Activated gamma-delta T cell treated with anti-CD3 and anti-CD28 coated beads, Interleukin-2, amount 50 U/mL, for 16 hours (primary cell): ENCODE measurements around the gene ACTMAP.

Source experiments
- DNase-seq: peaks from one replicate; pipeline ENCODE4 v3.0.0-alpha.2; 2020; ENCODE audit warnings: low read depth

The ACTMAP gene

DNA sequence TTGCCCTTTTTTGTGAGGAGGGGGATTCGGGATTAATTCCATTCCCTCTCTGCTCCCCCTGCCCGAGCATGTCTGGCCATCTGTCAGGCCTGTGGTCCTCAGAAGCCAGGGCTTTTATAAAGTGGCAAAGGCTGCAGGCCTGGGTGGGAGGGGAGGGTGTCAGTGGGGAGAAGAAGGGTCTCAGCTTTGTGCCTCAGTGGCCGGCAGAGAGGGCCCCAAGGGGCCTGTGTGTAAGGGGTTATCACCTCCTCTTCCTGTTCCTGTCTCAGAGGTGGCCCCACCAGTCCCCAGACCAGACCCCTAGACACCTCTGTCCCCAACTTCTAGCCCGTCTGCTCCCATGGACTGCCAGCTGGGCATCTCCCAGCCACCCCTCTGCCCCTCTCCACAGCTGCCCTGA is 56.4 kb downstream of the ACTMAP start:
- DNase-seq: no peak

DNA sequence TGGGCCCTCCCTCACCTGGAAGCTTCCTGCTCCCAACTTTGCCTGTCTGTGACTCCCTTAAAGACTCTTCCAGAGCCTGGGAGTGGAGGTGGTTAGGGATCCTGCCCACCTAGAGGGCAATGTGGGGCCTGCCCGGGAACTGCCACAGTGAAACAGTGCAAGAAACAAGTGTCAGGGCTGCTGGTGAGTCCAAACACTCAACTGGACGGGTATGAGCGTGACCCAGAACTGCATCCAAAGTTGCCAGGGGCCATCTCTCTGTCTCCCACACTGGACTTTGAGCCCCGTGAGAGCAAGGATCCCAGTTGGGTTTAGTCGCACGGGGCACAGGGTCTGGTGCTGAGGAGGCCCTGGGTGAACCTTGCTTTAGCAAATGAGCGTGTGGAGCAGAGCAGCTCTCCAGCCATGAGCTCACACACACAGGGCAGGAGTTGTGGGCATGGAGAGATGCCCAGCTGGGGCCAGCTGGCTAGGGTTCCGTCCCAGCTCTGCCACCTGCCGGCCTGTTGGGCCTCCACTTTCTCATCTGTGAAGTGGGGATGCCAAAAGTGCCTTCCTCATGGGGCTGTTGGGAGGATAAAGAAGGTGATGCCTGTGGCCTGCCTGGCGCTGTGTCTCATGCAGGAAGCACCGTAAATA is 57.0 kb downstream of the ACTMAP start:
- no peak for DNase-seq

DNA sequence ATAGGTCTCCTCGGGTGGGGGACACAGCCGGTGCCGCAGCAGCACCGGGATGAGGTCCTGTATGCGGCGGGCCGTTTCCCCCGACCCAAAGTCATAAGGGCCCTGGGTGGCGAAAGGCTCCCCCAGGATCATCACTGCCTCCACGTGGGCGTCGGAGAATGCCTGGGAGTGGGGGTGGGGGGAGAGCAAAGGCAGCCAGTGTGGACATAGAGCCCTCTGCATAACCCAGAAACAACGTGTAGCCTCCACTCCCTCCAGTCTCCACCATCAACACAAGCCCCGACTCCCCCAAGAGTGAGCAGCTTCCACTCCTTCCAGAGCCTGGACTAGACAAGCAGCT is 58.1 kb downstream of the ACTMAP start:
- DNase-seq: no peak

DNA sequence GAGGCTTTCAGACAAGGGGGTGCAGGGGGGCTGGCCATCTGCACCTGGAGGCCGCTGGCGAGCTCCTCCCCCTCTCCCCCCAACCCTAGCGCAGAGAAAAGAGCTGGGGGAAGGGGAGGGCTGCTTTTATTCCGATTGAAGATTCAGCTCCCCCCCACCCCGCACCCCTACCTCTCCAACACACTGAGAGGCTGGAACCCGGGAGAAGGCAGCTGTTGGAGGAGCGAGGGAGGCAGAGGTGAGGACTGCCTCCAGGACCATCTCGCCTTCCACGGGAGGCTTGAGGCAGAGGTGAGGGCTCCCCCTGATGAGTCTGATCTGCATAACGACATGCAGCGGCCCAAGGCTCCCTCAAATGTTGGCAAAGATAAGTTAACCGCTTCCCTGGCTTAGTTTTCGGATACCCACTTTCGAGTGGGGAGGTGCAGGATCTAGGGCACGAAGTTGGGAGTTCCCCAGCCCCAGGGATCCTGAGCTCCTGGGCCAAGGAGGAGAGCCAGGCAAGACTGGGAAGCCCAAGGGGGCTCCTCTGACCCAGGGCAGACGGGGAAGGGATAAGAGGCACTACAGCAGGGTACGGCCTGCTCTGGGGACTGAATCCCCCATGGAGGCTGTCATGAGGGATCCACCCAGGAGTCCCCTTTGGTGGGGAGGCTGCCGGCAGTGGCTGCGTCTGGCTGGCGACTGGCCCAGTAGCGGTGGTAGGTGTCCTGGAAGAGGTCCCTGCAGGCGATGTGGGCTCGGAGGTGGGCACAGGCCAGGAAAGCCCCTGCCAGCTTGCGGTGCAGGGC is 58.7 kb downstream of the ACTMAP start:
- no peak for DNase-seq
